Panc1 (cell line): Measurements from ENCODE around the gene TNPO1. TPM values are rescaled to one million over a fixed set of nuclear protein-coding genes. Genes with fewer than 3 reads are reported as not detected.

Source experiments
- ATAC-seq: fragments of 200-7000 bp; cut with Tn5 transposase; 2 replicates; pipeline ENCODE4 v1.9.1; 2020; ENCODE audit warnings: mild to moderate bottlenecking, moderate library complexity
- BruUV-seq: library from RNA; stranded (reverse); fragments of 400-500 nt; replicated peaks from 2 replicates; lab custom pipeline; 2021; lab: Mats Ljungman, UMichigan
- CTCF ChIA-PET: fragments of 300-600 bp; sonication (Branson Sonifier 250); formaldehyde crosslinking; loops from one replicate; lab custom pipeline; 2022; ENCODE audit warnings: antibody characterized with exemption; lab: Charles Lee
- POLR2A ChIA-PET: fragments of 300-600 bp; sonication (Branson Sonifier 250); formaldehyde crosslinking; loops from one replicate; lab custom pipeline; 2022; ENCODE audit warnings: antibody characterized with exemption; lab: Charles Lee
- DNase-seq: peaks from one replicate; pipeline ENCODE4 v3.0.0-alpha.2; 2010; ENCODE audit warnings: low read depth, low spot score
- H3K27ac ChIP-seq: 2 replicates; pipeline ENCODE4 v1.5.1; 2011; ENCODE audit warnings: mild to moderate bottlenecking, low read length, inconsistent platforms
- H3K27me3 ChIP-seq: fragments of 200-500 bp; sonication (Bioruptor generic); 2 replicates; pipeline ENCODE4 v1.6.0; 2014; ENCODE audit warnings: low read length, inconsistent platforms; ENCODE audit not compliant: control insufficient read depth, insufficient read depth
- H3K36me3 ChIP-seq: fragments of 200-500 bp; sonication (Bioruptor generic); 2 replicates; pipeline ENCODE4 v1.5.1; 2014; ENCODE audit warnings: inconsistent platforms, mild to moderate bottlenecking, low read length, moderate library complexity; ENCODE audit not compliant: control insufficient read depth, insufficient read depth
- H3K4me1 ChIP-seq: 2 replicates; pipeline ENCODE4 v1.5.1; 2011; ENCODE audit warnings: inconsistent platforms, mild to moderate bottlenecking, low read length, moderate library complexity; ENCODE audit not compliant: control insufficient read depth, insufficient read depth
- H3K4me3 ChIP-seq, 2 experiments: 2 replicates each; pipeline ENCODE4 v1.5.1; 2011 to 2012; ENCODE audit warnings: low read depth in 2 of 2, low read length in 2 of 2, mild to moderate bottlenecking in 2 of 2, inconsistent platforms in 1 of 2, moderate library complexity in 1 of 2
- H3K9me3 ChIP-seq: fragments of 200-500 bp; sonication (Bioruptor generic); 2 replicates; pipeline ENCODE4 v1.5.1; 2014; ENCODE audit warnings: low read depth, mild to moderate bottlenecking, inconsistent platforms, low read length, moderate library complexity; ENCODE audit not compliant: control insufficient read depth, insufficient read depth
- POLR2AphosphoS5 ChIP-seq: IDR thresholded peaks from 2 replicates; pipeline ENCODE4 v1.6.1; 2012; ENCODE audit warnings: mild to moderate bottlenecking, low read depth, low read length, moderate library complexity
- REST ChIP-seq, 2 experiments: IDR thresholded peaks; 2 replicates each; pipeline ENCODE4 v1.6.1; 2011 to 2012; ENCODE audit warnings: low read depth in 2 of 2, control low read depth in 1 of 2, low read length in 1 of 2, mild to moderate bottlenecking in 1 of 2, moderate library complexity in 1 of 2; ENCODE audit not compliant: insufficient read depth in 1 of 2
- SIN3A ChIP-seq: IDR thresholded peaks from 2 replicates; pipeline ENCODE4 v1.6.1; 2012; ENCODE audit warnings: low read depth, mild to moderate bottlenecking, low read length, moderate library complexity, borderline replicate concordance; ENCODE audit not compliant: insufficient read depth
- TCF7L2 ChIP-seq: IDR thresholded peaks from 2 replicates; pipeline ENCODE4 v1.6.1; 2011; ENCODE audit warnings: mild to moderate bottlenecking, low read depth, low read length, inconsistent platforms
- in situ Hi-C: cut with HindIII; loops from 2 replicates; pipeline ENCODE4 v1.10.0; 2016; ENCODE audit warnings: low sequenced_read_pairs, low pct_unique_long_range_greater_than_20kb
- intact Hi-C: fragments of 100-400 bp; cut with micrococcal nuclease; formaldehyde crosslinking; loops from one replicate; pipeline ENCODE4 v1.10.0; 2022; ENCODE audit not compliant: unreplicated experiment
- total RNA-seq: library from RNA; stranded (reverse); gene quantifications from one replicate; pipeline ENCODE4 v1.2.1, GENCODE V29; 2021; ENCODE audit not compliant: unreplicated experiment
- TF ChIP-seq, protein P1 (sequence below): fragments of 450-650 bp; IDR thresholded peaks from 2 replicates; pipeline ENCODE4 v1.5.1; 2017; ENCODE audit warnings: mild to moderate bottlenecking

Gene TNPO1
- total RNA-seq, 1 experiment from 2014 or later = 169 TPM

DNA sequence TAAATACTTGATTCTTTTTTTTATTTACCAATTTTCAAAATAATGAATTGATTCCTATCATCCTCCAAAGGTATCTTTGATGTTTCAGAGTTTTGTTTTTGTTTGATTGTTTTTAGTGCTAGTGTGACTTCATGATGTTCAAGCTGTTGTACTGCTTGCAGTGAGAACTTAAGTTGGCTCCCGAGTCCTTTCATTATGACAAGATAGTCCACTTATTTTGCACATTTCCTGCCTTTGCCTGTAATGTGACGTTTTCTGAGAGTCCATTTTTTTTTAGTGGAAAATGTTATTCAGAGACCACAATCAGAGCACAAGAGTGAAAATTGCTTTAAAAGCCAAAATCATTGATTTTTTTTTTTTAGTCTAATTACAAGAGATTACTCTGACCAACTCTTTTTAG, 79.3 kb downstream of the TNPO1 start:
- POLR2A ChIA-PET = no interaction called here
- ATAC-seq (no peak), DNase-seq (no peak)
- Histone ChIP-seq H3K27ac (no peak overlapping the region), H3K36me3 (peaks cover 80% of the 10 kb centered on the region), H3K4me3 (no peak overlapping the region), H3K4me1 (no peaks in the 10 kb centered on the region), H3K27me3 (no peaks in the 10 kb centered on the region), H3K9me3 (no peaks in the 10 kb centered on the region)
- TF ChIP-seq POLR2AphosphoS5 (no peak), REST (IDR thresholded peaks at IDR 0.05; ENCODE audit: insufficient read depth in 1 of 2, low read depth in 2 of 2, low read length in 1 of 2) (no peak), SIN3A (no peak), TCF7L2 (no peak)
- TF ChIP-seq, protein P1, sequence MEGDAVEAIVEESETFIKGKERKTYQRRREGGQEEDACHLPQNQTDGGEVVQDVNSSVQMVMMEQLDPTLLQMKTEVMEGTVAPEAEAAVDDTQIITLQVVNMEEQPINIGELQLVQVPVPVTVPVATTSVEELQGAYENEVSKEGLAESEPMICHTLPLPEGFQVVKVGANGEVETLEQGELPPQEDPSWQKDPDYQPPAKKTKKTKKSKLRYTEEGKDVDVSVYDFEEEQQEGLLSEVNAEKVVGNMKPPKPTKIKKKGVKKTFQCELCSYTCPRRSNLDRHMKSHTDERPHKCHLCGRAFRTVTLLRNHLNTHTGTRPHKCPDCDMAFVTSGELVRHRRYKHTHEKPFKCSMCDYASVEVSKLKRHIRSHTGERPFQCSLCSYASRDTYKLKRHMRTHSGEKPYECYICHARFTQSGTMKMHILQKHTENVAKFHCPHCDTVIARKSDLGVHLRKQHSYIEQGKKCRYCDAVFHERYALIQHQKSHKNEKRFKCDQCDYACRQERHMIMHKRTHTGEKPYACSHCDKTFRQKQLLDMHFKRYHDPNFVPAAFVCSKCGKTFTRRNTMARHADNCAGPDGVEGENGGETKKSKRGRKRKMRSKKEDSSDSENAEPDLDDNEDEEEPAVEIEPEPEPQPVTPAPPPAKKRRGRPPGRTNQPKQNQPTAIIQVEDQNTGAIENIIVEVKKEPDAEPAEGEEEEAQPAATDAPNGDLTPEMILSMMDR = no peak
- intact Hi-C loops = no loop called here
- CTCF ChIA-PET = no interaction called here
- in situ Hi-C loops = no loop called here
- no TSS peak for BruUV-seq

GRCh38 chr5:72906806-72907205, 90.3 kb downstream of the TNPO1 start:
- no peaks in the 10 kb centered on the region for H3K4me1 ChIP-seq
- in situ Hi-C loops (no loop called here), intact Hi-C loops (no loop called here)
- H3K9me3 ChIP-seq = no peaks in the 10 kb centered on the region
- H3K4me3 ChIP-seq = no peak overlapping the region
- ChIA-PET POLR2A (no interaction called here), CTCF (no interaction called here)
- TF ChIP-seq, protein P1 = no peak
- TF ChIP-seq REST (IDR thresholded peaks at IDR 0.05; ENCODE audit: insufficient read depth in 1 of 2, low read depth in 2 of 2, low read length in 1 of 2) (no peak), TCF7L2 (no peak), POLR2AphosphoS5 (no peak), SIN3A (no peak)
- ATAC-seq (no peak), DNase-seq (no peak)
- H3K36me3 ChIP-seq = peaks cover 71% of the 10 kb centered on the region
- no peak overlapping the region for H3K27ac ChIP-seq
- no peaks in the 10 kb centered on the region for H3K27me3 ChIP-seq
- no TSS peak for BruUV-seq
